Measurements from ENCODE around the gene TOX4.

Gene TOX4

GRCh38 chr14:21510735-21511657 is 34.0 kb downstream of the TOX4 start, which contains the start of gene METTL3:
Gene METTL3 (minus strand): TSS chr14:21511340. CDS start chr14:21511223, 117 bp downstream.
- Histone ChIP-seq H3K9me3 (ENCODE audit: insufficient read depth, low read length) (no peaks in the 10 kb centered on the region), H2AFZ (ENCODE audit: low read depth, low read length) (peak within 1 kb of the TSS; percentile 91), H4K20me1 (ENCODE audit: insufficient read depth, low read length) (no peaks in the 10 kb centered on the region), H3K36me3 (replicated peaks; ENCODE audit: low read depth, low read length) (peaks cover 9% of the 10 kb centered on the region), H3K4me2 (ENCODE audit: low read length) (peak within 1 kb of the TSS; percentile 94), H3K27me3 (ENCODE audit: low read depth, low read length) (no peaks in the 10 kb centered on the region), H3K9ac (ENCODE audit: low read length) (peak within 1 kb of the TSS; percentile 97), H3K27ac (ENCODE audit: low read length) (peak within 1 kb of the TSS; percentile 60), H3K4me1 (ENCODE audit: low read length) (peaks cover 11% of the 10 kb centered on the region), H3K4me3 (ENCODE audit: low read length) (peak within 1 kb of the TSS; percentile 99), H3K79me2 (ENCODE audit: low read length) (peaks cover 50% of the 10 kb centered on the region)
- TF ChIP-seq, protein P1, sequence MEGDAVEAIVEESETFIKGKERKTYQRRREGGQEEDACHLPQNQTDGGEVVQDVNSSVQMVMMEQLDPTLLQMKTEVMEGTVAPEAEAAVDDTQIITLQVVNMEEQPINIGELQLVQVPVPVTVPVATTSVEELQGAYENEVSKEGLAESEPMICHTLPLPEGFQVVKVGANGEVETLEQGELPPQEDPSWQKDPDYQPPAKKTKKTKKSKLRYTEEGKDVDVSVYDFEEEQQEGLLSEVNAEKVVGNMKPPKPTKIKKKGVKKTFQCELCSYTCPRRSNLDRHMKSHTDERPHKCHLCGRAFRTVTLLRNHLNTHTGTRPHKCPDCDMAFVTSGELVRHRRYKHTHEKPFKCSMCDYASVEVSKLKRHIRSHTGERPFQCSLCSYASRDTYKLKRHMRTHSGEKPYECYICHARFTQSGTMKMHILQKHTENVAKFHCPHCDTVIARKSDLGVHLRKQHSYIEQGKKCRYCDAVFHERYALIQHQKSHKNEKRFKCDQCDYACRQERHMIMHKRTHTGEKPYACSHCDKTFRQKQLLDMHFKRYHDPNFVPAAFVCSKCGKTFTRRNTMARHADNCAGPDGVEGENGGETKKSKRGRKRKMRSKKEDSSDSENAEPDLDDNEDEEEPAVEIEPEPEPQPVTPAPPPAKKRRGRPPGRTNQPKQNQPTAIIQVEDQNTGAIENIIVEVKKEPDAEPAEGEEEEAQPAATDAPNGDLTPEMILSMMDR (IDR thresholded peaks at IDR 0.05; ENCODE audit: low read depth, low read length): no peak
- TF ChIP-seq EZH2phosphoT487 (IDR thresholded peaks at IDR 0.05; ENCODE audit: low read depth): no peak

DNA sequence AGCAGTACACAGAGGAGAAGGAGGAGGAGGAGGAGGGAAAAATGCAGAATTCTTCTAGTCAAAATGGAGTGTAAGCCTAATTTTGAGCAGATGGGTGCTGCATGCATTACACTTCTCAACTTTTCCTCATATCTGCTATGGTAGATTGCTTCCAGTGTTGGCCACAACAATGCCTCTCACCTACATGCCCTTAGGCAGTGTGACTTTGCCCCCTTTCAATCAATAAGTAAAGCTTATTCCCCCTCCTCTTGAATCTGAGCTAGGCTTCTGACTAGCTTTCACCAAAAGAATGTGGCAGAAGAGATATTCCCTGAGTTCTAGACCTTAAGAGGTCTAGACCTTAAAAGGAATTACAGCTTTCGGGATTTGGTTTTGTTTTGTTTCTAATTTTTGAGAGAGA is 37.3 kb downstream of the TOX4 start:
- H3K9ac ChIP-seq (ENCODE audit: low read length): no peak overlapping the region
- H3K4me3 ChIP-seq (ENCODE audit: low read length): no peak overlapping the region

GRCh38 chr14:21518725-21519124 is 41.7 kb downstream of the TOX4 start:
- no peak overlapping the region for H2AFZ ChIP-seq (ENCODE audit: low read depth, low read length)
- H3K4me3 ChIP-seq (ENCODE audit: low read length): no peak overlapping the region
- no peaks in the 10 kb centered on the region for H4K20me1 ChIP-seq (ENCODE audit: insufficient read depth, low read length)
- no peaks in the 10 kb centered on the region for H3K4me1 ChIP-seq (ENCODE audit: low read length)
- H3K27me3 ChIP-seq (ENCODE audit: low read depth, low read length): peaks cover 5% of the 10 kb centered on the region; the same call in 1 of the 2 replicates
- H3K4me2 ChIP-seq (ENCODE audit: low read length): no peak overlapping the region
- H3K27ac ChIP-seq (ENCODE audit: low read length): no peak overlapping the region
- no peaks in the 10 kb centered on the region for H3K79me2 ChIP-seq (ENCODE audit: low read length)
- no peak for TF ChIP-seq EZH2phosphoT487 (IDR thresholded peaks at IDR 0.05; ENCODE audit: low read depth)
- TF ChIP-seq, protein P1 (IDR thresholded peaks at IDR 0.05; ENCODE audit: low read depth, low read length): no peak
- no peak overlapping the region for H3K9ac ChIP-seq (ENCODE audit: low read length)
- no peaks in the 10 kb centered on the region for H3K36me3 ChIP-seq (replicated peaks; ENCODE audit: low read depth, low read length)
- H3K9me3 ChIP-seq (ENCODE audit: insufficient read depth, low read length): no peaks in the 10 kb centered on the region

More for the DNA sequence above, 37.3 kb downstream of the TOX4 start:
- no peak for TF ChIP-seq EZH2phosphoT487 (IDR thresholded peaks at IDR 0.05; ENCODE audit: low read depth)
- TF ChIP-seq, protein P1 (IDR thresholded peaks at IDR 0.05; ENCODE audit: low read depth, low read length): no peak
- H3K79me2 ChIP-seq (ENCODE audit: low read length): peaks cover 18% of the 10 kb centered on the region
- no peak overlapping the region for H2AFZ ChIP-seq (ENCODE audit: low read depth, low read length)
- no peaks in the 10 kb centered on the region for H3K9me3 ChIP-seq (ENCODE audit: insufficient read depth, low read length)
- no peak overlapping the region for H3K27ac ChIP-seq (ENCODE audit: low read length)
- no peak overlapping the region for H3K4me2 ChIP-seq (ENCODE audit: low read length)
- H4K20me1 ChIP-seq (ENCODE audit: insufficient read depth, low read length): no peaks in the 10 kb centered on the region
- no peaks in the 10 kb centered on the region for H3K27me3 ChIP-seq (ENCODE audit: low read depth, low read length)
- H3K4me1 ChIP-seq (ENCODE audit: low read length): peaks cover 9% of the 10 kb centered on the region
- no peaks in the 10 kb centered on the region for H3K36me3 ChIP-seq (replicated peaks; ENCODE audit: low read depth, low read length)

DNA sequence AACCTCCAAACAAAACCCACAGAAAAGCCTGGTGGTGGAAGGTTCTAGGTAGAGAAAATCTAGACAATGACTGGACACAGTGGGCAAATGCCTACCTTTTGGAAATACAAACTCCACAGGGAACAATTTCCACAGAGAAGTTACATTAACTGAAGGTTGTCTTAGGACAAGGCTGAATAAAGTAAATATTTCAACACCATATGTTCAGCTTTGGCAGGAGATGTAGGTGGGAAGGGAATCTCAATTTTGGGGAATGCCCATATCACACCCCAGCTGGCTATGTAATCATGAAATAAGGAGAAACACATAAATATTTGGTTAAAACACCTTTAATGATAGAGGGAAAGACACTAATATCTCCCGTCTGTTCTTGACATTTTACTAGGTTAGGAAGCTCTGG is 43.8 kb downstream of the TOX4 start:
- Histone ChIP-seq H4K20me1 (ENCODE audit: insufficient read depth, low read length) (no peaks in the 10 kb centered on the region), H3K4me2 (ENCODE audit: low read length) (no peak overlapping the region), H2AFZ (ENCODE audit: low read depth, low read length) (no peak overlapping the region), H3K27me3 (ENCODE audit: low read depth, low read length) (peaks cover 5% of the 10 kb centered on the region; the same call in 1 of the 2 replicates), H3K79me2 (ENCODE audit: low read length) (no peaks in the 10 kb centered on the region), H3K36me3 (replicated peaks; ENCODE audit: low read depth, low read length) (no peaks in the 10 kb centered on the region), H3K27ac (ENCODE audit: low read length) (no peak overlapping the region), H3K4me1 (ENCODE audit: low read length) (peaks cover 4% of the 10 kb centered on the region; the same call in 1 of the 2 replicates), H3K9ac (ENCODE audit: low read length) (no peak overlapping the region), H3K9me3 (ENCODE audit: insufficient read depth, low read length) (no peaks in the 10 kb centered on the region), H3K4me3 (ENCODE audit: low read length) (no peak overlapping the region)
- TF ChIP-seq, protein P1 (IDR thresholded peaks at IDR 0.05; ENCODE audit: low read depth, low read length): no peak
- no peak for TF ChIP-seq EZH2phosphoT487 (IDR thresholded peaks at IDR 0.05; ENCODE audit: low read depth)
